H9 (cell line): ENCODE data around the gene PLA2G12B. TPM values are rescaled to one million over a fixed set of nuclear protein-coding genes. Genes with fewer than 3 reads are reported as not detected.
A peak's percentile ranks its signal among the peaks of the same experiment; 100 is the strongest.

Experiments
- DNase-seq: peaks from one replicate; pipeline ENCODE4 v3.0.0-alpha.2; 2017
- H2AFZ ChIP-seq: one replicate; pipeline ENCODE4 v1.6.1; 2013; ENCODE audit warnings: mild to moderate bottlenecking, low read length, control low read depth, moderate library complexity
- H2AK5ac ChIP-seq: 2 replicates; pipeline ENCODE4 v1.6.1; 2013; ENCODE audit warnings: low read length, control low read depth, mixed read lengths; ENCODE audit not compliant: insufficient read length
- H2BK120ac ChIP-seq: one replicate; pipeline ENCODE4 v1.6.1; 2013; ENCODE audit warnings: low read depth, mild to moderate bottlenecking, low read length, control low read depth, inconsistent platforms; ENCODE audit not compliant: poor library complexity, severe bottlenecking
- H2BK12ac ChIP-seq: 2 replicates; pipeline ENCODE4 v1.6.1; 2013; ENCODE audit warnings: low read length, control low read depth, mixed read lengths, low read depth; ENCODE audit not compliant: insufficient read length
- H2BK15ac ChIP-seq: 2 replicates; pipeline ENCODE4 v1.6.1; 2013; ENCODE audit warnings: low read depth, low read length, control low read depth
- H2BK20ac ChIP-seq: one replicate; pipeline ENCODE4 v1.6.1; 2013; ENCODE audit warnings: low read depth, mild to moderate bottlenecking, low read length, control low read depth, inconsistent platforms; ENCODE audit not compliant: poor library complexity, severe bottlenecking
- H2BK5ac ChIP-seq: 2 replicates; pipeline ENCODE4 v1.6.1; 2013; ENCODE audit warnings: low read length, control low read depth, mixed read lengths; ENCODE audit not compliant: insufficient read length
- H3K14ac ChIP-seq: 2 replicates; pipeline ENCODE4 v1.6.1; 2013; ENCODE audit warnings: low read length, control low read depth; ENCODE audit not compliant: insufficient read depth
- H3K18ac ChIP-seq: 2 replicates; pipeline ENCODE4 v1.6.1; 2013; ENCODE audit warnings: low read depth, mild to moderate bottlenecking, mixed read lengths, low read length, control low read depth; ENCODE audit not compliant: insufficient read length
- H3K23ac ChIP-seq: 2 replicates; pipeline ENCODE4 v1.6.1; 2013; ENCODE audit warnings: low read length, control low read depth, mixed read lengths, low read depth; ENCODE audit not compliant: insufficient read length
- H3K23me2 ChIP-seq: 2 replicates; pipeline ENCODE4 v1.6.1; 2013; ENCODE audit warnings: low read depth, mild to moderate bottlenecking, mixed read lengths, low read length, control low read depth; ENCODE audit not compliant: insufficient read length, poor library complexity, severe bottlenecking
- H3K27ac ChIP-seq: 2 replicates; pipeline ENCODE4 v1.5.1; 2013; ENCODE audit warnings: low read length, control low read depth, mixed read lengths, low read depth; ENCODE audit not compliant: insufficient read length
- H3K27me3 ChIP-seq: 2 replicates; pipeline ENCODE4 v1.6.1; 2013; ENCODE audit warnings: low read length, control low read depth, inconsistent platforms; ENCODE audit not compliant: insufficient read depth
- H3K4ac ChIP-seq: 2 replicates; pipeline ENCODE4 v1.6.1; 2013; ENCODE audit warnings: low read depth, mild to moderate bottlenecking, control low read depth, inconsistent platforms, low read length, moderate library complexity
- H3K4me1 ChIP-seq: 2 replicates; pipeline ENCODE4 v1.6.1; 2013; ENCODE audit warnings: low read length, control low read depth, inconsistent platforms; ENCODE audit not compliant: insufficient read depth
- H3K4me2 ChIP-seq: 2 replicates; pipeline ENCODE4 v1.6.1; 2013; ENCODE audit warnings: low read length, control low read depth, mixed read lengths; ENCODE audit not compliant: insufficient read length, insufficient read depth
- H3K56ac ChIP-seq: 2 replicates; pipeline ENCODE4 v1.6.1; 2013; ENCODE audit warnings: low read depth, mild to moderate bottlenecking, mixed read lengths, low read length, control low read depth; ENCODE audit not compliant: insufficient read length
- H3K79me1 ChIP-seq: 2 replicates; pipeline ENCODE4 v1.6.1; 2013; ENCODE audit warnings: low read depth, mild to moderate bottlenecking, moderate library complexity, low read length, control low read depth, inconsistent platforms; ENCODE audit not compliant: insufficient read depth, poor library complexity, severe bottlenecking
- H3K79me2 ChIP-seq: 2 replicates; pipeline ENCODE4 v1.6.1; 2013; ENCODE audit warnings: low read length, control low read depth, inconsistent platforms; ENCODE audit not compliant: insufficient read depth
- H3K9ac ChIP-seq: 2 replicates; pipeline ENCODE4 v1.6.1; 2013; ENCODE audit warnings: low read length, control low read depth, mixed read lengths; ENCODE audit not compliant: insufficient read length; ENCODE audit errors: extremely low read depth
- H3K9me3 ChIP-seq: one replicate; pipeline ENCODE4 v1.6.1; 2013; ENCODE audit warnings: low read depth, low read length, inconsistent platforms; ENCODE audit not compliant: control insufficient read depth
- H3T11ph ChIP-seq: one replicate; pipeline ENCODE4 v1.6.1; 2013; ENCODE audit warnings: mild to moderate bottlenecking, low read length, control low read depth, inconsistent platforms
- H4K20me1 ChIP-seq: one replicate; pipeline ENCODE4 v1.6.1; 2013; ENCODE audit not compliant: control insufficient read depth, insufficient read length, insufficient read depth
- H4K5ac ChIP-seq: 2 replicates; pipeline ENCODE4 v1.6.1; 2013; ENCODE audit warnings: low read depth, mild to moderate bottlenecking, mixed read lengths, low read length, control low read depth; ENCODE audit not compliant: insufficient read length
- H4K8ac ChIP-seq: replicated peaks from 2 replicates; pipeline ENCODE4 v1.6.1; 2013; ENCODE audit warnings: low read length, control low read depth, mixed read lengths, low read depth; ENCODE audit not compliant: insufficient read length
- H4K91ac ChIP-seq: 2 replicates; pipeline ENCODE4 v1.6.1; 2013; ENCODE audit warnings: low read depth, mild to moderate bottlenecking, moderate library complexity, mixed read lengths, low read length, control low read depth; ENCODE audit not compliant: insufficient read length
- H3K27ac Mint-ChIP-seq, 3 experiments: 2 replicates in 2 of 3; 3 replicates in 1 of 3; pipeline ENCODE4 v1.8.0; 2020 to 2021; ENCODE audit warnings: mixed read lengths in 3 of 3, mild to moderate bottlenecking in 1 of 3, moderate library complexity in 1 of 3
- H3K27me3 Mint-ChIP-seq: 2 replicates; pipeline ENCODE4 v1.8.0; 2021; ENCODE audit warnings: low read depth, mild to moderate bottlenecking, moderate library complexity, mixed read lengths
- H3K36me3 Mint-ChIP-seq, 3 experiments: 2 replicates in 2 of 3; 3 replicates in 1 of 3; pipeline ENCODE4 v1.8.0; 2020 to 2021; ENCODE audit warnings: low read depth in 3 of 3, mixed read lengths in 3 of 3; ENCODE audit not compliant: insufficient read depth in 1 of 3
- H3K4me1 Mint-ChIP-seq, 2 experiments: 2 replicates each; pipeline ENCODE4 v1.8.0; 2020; ENCODE audit warnings: mixed read lengths in 2 of 2
- H3K4me3 Mint-ChIP-seq, 2 experiments: 2 replicates in 1 of 2; 3 replicates in 1 of 2; pipeline ENCODE4 v1.8.0; 2020 to 2021; ENCODE audit warnings: mild to moderate bottlenecking in 2 of 2, mixed read lengths in 2 of 2, moderate library complexity in 1 of 2
- H3K9me3 Mint-ChIP-seq, 2 experiments: 2 replicates in 1 of 2; 3 replicates in 1 of 2; pipeline ENCODE4 v1.8.0; 2020; ENCODE audit warnings: mild to moderate bottlenecking in 2 of 2, mixed read lengths in 2 of 2, moderate library complexity in 1 of 2
- WGBS: extraction: QIAGEN DNeasy Blood & Tissue Kit; methylation state at CpG from one replicate; pipeline ENCODE4 v1.1.7; 2013; ENCODE audit warnings: missing lambda C conversion rate, low lambda C conversion rate, mixed read lengths; ENCODE audit not compliant: insufficient read length; ENCODE audit errors: extremely low coverage; 5-methylcytosine and 5-hydroxymethylcytosine counted together
- total RNA-seq: library from RNA; stranded (reverse); gene quantifications from 2 replicates; pipeline ENCODE4 v1.2.1, GENCODE V29; 2021
- TF ChIP-seq, protein P1 (sequence below): fragments of 200-600 bp; sonication (generic); conservative IDR thresholded peaks from 3 replicates; pipeline ENCODE4 v1.8.0; 2021; ENCODE audit warnings: antibody characterized with exemption, mild to moderate bottlenecking

Gene PLA2G12B
- total RNA-seq, 1 experiment from 2014 or later: not detected

DNA sequence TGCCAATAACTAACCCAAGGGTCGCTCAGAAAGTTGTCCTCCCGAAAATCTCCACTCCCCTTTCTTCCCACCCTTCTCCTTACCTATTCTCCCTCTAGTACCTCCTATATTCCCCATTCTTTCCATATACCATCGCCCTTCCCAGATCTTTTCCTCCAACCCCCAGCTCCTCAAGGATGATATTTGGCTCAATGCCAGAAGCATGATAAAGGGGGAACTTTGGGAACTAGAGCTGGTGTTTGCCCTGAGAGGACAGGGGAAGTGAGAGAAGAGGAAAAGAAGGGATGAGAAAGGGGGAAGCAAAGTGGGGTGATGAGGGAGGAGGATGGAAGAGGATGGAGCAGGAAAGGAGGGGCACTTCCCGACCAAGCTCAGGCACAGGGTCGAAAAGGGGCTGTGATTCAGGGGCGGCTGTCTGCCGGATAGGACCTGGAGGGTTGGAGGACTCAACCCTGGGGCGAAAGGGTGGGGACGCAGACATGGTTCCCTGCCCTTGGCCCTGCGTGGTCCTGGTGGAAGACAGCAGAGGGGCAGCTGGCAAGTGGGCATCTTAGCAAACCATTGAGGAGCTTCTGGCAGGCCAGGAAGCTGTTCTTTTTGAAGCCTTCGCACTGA is 59.3 kb downstream of the PLA2G12B start:
- Histone ChIP-seq H2AFZ (no peak overlapping the region), H3K23ac (no peak overlapping the region), H3K9me3 (no peaks in the 10 kb centered on the region), H3K9ac (no peak overlapping the region), H3K14ac (0 out of 2 replicates have a peak overlapping the region, but pooled peaks have one; percentile 6), H2BK20ac (no peak overlapping the region), H2BK15ac (no peak overlapping the region), H2BK5ac (no peak overlapping the region), H3K27me3 (no peaks in the 10 kb centered on the region), H3K4ac (no peak overlapping the region), H3K4me1 (peaks cover 3% of the 10 kb centered on the region; the same call in 1 of the 2 replicates), H4K8ac (no peak overlapping the region), H3K79me2 (no peaks in the 10 kb centered on the region), H3K4me2 (no peak overlapping the region), H3K56ac (no peak overlapping the region), H2BK12ac (no peak overlapping the region), H4K5ac (no peak overlapping the region), H2AK5ac (no peak overlapping the region), H3T11ph (no peak overlapping the region), H3K18ac (no peak overlapping the region), H3K79me1 (no peaks in the 10 kb centered on the region), H4K20me1 (no peaks in the 10 kb centered on the region), H2BK120ac (no peak overlapping the region), H4K91ac (no peak overlapping the region), H3K27ac (no peak overlapping the region), H3K23me2 (no peaks in the 10 kb centered on the region)
- Mint-ChIP-seq H3K36me3 (no peaks in the 10 kb centered on the region), H3K27ac (peak overlapping the region in 1 of 3 experiments; percentile 26; a peak in 1 of 7 replicates), H3K9me3 (no peaks in the 10 kb centered on the region; a peak in 1 of 5 replicates), H3K27me3 (no peaks in the 10 kb centered on the region), H3K4me1 (no peaks in the 10 kb centered on the region), H3K4me3 (no peak overlapping the region)
- DNase-seq: no peak
- TF ChIP-seq, protein P1, sequence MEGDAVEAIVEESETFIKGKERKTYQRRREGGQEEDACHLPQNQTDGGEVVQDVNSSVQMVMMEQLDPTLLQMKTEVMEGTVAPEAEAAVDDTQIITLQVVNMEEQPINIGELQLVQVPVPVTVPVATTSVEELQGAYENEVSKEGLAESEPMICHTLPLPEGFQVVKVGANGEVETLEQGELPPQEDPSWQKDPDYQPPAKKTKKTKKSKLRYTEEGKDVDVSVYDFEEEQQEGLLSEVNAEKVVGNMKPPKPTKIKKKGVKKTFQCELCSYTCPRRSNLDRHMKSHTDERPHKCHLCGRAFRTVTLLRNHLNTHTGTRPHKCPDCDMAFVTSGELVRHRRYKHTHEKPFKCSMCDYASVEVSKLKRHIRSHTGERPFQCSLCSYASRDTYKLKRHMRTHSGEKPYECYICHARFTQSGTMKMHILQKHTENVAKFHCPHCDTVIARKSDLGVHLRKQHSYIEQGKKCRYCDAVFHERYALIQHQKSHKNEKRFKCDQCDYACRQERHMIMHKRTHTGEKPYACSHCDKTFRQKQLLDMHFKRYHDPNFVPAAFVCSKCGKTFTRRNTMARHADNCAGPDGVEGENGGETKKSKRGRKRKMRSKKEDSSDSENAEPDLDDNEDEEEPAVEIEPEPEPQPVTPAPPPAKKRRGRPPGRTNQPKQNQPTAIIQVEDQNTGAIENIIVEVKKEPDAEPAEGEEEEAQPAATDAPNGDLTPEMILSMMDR: no peak
- WGBS: 100% methylated on average over 2 of the region's 11 CpGs
